Activated T-cell treated with anti-CD3 and anti-CD28 coated beads, Interleukin-2, amount 50 U/mL, for 48 hours (primary cell): ENCODE data around the gene SLC20A1.
"Not testable (repeated sequence)": the region's sequence is repeated elsewhere in the genome, so short reads cannot be mapped to it uniquely, and the experiment has no call there.

Experiments used
- DNase-seq, 2 experiments: peaks; one replicate each; pipeline ENCODE4 v3.0.0-alpha.2; 2020

SLC20A1 gene, protein sequence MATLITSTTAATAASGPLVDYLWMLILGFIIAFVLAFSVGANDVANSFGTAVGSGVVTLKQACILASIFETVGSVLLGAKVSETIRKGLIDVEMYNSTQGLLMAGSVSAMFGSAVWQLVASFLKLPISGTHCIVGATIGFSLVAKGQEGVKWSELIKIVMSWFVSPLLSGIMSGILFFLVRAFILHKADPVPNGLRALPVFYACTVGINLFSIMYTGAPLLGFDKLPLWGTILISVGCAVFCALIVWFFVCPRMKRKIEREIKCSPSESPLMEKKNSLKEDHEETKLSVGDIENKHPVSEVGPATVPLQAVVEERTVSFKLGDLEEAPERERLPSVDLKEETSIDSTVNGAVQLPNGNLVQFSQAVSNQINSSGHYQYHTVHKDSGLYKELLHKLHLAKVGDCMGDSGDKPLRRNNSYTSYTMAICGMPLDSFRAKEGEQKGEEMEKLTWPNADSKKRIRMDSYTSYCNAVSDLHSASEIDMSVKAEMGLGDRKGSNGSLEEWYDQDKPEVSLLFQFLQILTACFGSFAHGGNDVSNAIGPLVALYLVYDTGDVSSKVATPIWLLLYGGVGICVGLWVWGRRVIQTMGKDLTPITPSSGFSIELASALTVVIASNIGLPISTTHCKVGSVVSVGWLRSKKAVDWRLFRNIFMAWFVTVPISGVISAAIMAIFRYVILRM

DNA sequence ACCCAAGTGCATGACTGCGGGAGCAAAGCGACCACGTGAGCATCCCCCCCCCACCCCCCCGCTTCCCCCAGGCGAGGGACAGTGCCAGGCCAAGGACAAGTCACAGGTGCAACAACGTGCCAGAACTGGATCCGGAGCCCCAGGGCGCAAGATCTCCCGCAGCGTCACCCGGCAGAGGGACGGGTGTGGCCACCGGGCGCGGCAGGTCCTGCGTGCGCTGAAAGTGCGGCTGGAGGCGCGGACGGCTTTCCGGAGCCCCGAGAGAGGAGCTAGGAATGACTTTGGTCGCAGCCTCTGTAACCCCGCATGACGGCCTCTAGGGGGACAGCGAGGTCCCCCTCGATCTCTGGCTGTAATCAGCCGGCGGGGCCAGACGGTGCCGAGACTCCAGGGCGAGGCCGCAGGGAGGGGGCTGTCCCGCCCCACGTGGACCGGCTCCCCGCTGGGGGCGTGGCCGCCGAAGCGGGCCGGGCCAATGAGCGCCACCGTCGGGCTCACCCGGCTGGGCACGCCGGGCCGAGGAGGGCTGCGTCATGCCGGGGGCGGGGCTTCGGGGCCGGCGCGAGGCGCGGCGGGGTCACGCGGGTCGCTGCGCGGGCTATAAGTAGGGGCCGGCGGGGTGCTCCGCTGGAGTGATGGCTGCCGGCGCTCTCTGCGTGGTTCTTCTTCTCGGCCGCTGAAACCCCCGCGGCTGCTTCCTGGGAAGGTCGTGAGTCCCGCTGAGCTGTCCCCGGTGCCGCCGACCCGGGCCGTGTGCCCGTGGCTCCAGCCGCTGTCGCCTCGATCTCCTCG, at the start of gene SLC20A1:
Gene SLC20A1 (plus strand): TSS at position 630 of the 792 bp plus-strand sequence. CDS start 890 bp downstream, outside the sequence.
- peak; percentile 97 to 99 for DNase-seq

DNA sequence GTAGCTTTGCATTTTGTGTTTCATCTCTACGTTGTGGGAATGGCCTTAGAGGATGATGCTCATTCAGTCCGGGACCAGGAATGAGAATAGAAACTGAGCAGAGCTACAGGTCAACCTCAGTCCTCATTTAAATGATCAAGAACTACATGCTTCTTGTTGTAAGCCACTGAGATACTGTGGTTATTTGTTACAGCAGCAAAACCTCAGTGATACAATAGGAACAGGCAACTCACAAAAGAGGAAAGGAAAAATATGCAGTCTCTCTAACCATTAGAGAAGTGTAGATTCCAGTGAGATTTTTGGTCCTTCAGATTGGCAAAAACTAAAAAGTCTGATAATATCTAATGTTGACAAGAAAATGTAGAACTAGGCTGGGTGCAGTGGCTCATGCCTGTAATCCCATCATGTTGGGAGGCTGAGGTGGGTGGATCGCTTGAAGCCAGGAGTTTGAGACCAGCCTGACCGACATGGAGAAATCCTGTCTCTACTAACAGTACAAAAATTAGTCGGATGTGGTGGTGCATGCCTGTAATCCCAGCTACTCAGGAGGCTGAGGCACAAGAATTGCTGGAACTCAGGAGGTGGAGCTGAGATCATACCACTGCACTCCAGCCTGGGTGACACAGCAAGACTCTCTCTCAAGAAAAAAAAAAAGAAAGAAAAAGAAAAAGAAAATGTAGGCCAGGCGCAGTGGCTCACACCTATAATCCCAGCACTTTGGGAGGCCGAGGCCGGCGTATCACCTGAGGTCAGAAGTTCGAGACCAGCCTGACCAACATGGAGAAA, 48.0 kb upstream of the SLC20A1 start:
- peak in 1 of 2 experiments; percentile 4 for DNase-seq

DNA sequence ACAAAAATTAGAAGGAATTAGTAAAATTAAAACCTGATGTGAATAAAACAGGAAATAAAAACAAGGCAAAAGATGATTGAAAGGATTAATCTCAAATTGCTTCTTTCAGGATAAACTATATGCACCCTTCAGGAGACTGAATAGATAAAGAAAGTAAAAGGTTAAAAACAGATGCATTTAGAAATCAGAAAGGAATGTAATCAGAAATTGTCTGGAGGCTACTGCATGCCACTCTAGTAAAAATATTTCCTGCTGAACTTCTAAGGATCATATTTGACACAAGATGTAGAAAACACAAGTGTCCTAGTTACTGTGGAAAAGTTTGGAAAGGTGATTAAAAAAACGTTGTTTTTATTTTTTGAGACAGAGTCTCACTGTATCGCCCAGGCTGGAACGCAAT, 45.1 kb upstream of the SLC20A1 start:
- no peak for DNase-seq

DNA sequence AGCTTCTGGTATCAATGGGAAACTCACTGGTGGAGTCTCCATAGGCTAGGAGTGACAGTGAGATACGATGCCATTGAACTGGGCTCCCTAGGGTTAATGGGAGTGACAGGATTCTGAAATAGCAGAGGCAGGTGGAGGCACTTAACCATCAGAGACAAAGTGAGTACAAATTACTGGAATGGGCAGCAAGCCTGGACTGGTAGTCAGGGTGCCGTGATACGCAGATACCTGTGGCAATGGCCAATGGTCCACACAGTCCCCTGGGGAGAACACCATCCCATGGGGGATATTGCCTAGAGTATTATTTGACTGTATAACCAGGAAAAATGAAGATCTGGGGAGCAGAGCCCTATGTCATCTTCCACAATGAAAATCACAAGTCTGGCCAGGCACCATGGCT, 44.0 kb upstream of the SLC20A1 start:
- peak in 1 of 2 experiments; percentile 10 for DNase-seq

DNA sequence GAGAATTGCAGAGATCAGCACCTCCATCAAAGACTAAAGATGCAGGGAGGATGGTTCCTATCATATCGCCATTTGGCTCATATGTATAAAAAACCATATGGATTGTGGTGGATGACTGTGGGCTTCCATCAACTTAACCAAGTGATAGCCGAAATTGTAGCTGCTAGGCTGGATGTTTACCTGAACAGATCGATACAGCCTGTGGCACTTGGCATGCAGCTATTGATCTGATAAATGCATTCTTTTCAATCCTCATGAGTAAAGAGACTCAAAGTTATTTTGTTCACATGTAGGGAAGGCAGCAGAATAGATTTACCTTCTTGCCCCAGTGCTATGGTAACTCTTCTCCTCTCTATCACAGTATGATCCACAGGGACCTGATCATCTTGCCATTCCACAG, 42.8 kb upstream of the SLC20A1 start:
- DNase-seq = no peak

DNA sequence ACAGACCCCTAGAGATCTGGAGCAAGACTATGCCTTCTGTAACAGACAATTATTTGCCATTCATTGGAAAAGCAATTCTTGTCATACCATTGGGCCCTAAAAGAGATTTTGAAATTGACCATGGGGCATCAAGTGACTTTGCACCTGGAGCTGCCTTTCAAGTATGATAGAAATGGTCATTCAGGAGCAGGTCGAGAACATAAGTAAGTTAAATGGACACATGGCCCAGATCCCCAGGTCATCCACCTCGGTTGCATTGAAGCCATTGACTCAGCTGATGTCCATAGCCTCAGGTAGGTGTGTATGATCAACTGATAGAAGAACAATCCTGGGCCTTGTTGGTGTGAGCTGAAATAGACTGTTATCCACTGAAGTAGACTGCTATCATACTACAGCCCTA, 42.0 kb upstream of the SLC20A1 start:
- no peak for DNase-seq

DNA sequence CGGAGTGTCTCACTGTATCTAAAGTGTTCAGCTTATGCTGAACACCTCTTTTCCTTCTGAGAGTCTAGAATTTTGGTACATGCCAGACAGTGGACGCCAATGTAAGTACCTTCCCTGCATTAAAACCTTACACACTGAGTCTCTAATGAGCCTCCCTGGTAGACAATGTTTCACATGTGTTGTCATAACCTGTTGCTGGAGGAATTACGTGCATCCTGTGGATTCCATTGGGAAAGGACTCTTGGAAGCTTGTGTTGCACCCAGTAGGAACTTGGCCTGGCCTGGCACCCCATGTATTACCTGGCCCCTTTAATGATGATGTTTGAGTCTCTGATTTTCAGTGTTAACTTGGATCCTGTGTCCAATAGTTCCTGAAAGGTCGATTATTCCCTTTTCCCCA, 40.8 kb upstream of the SLC20A1 start:
- no peak for DNase-seq

DNA sequence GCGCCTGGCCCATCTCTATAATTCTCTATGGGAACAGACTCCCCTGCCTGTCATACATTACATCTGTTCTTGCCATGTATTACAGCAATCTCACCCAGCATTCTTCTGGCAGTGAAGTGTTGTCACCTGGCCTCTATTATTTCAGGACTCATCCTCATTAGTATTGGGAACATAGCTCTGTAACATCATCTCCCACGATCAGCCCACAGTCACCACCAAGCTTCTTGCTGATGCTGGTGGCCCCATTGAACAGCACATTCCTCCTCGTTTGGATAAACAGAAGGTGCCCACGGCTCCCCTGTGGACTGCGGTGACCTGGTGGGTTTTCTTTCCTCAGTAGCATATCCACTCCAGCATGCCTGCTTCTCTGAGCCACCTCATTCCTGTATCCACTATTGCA, 39.8 kb upstream of the SLC20A1 start:
- no peak for DNase-seq

DNA sequence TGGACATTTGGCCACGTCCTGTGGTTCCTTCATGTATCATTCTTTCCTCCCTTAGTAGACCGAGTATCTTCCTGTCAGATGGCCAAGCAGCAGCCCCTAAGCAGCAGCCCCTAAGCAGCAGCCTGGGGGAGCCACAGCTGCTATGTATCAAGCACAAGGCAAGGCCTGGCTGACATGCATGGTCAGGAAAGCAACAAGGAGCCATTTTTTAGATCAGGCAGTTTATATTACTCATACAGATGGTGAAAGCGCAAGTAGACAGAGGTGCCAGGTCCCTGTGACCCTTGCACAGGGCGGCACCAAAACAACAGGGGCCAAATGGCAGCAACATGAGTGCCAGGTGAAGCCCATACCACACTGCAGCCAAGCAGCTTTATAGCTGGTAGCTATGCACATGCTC, 39.2 kb upstream of the SLC20A1 start:
- DNase-seq = no peak

DNA sequence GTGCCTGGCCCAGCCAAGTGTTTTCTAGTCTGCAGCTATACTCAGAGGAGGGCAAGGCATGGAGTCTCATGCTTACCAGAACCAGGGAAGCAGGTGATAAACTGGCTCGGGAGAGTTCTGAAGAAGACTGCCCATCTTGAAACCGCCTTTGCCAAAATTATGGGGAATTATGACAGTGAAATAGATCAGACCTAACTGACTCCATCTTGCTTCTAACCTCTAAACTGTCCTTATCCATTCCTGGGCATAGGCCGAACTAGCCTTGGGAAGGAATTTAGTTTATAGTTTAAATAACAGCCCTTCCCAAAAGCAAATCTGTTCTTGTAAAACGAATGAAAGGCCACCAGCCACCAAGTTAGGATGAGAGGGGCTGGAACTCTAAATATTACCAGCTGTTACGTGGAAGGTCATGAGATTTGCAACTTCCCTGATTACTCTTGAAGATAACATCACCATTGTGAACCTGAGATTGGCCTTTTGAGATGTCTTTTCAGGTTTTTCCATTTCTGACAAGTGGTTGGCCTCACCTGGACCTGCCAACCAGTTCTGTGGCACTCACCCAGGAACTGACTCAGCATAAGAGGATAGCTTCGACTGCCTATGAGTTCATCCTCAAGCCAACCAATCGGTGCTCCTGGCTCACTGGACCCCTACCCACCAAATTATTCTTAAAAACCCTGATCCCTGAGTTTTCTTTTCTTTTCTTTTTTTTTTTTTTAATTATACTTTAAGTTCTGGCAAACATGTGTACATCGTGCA, 37.9 kb upstream of the SLC20A1 start:
- no peak for DNase-seq

DNA sequence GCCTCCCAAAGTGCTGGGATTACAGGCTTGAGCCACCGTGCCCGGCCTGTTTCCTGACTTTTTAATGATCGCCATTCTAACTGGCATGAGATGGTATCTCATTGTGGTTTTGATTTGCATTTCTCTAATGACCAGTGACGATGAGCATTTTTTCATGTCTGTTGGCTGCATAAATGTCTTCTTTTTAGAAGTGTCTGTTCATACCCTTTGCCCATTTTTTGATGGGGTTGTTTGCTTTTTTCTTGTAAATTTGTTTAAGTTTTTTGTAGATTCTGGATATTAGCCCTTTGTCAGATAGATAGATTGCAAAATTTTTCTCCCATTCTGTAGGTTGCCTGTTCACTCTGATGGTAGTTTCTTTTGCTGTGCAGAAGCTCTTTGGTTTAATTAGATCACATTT, 36.4 kb upstream of the SLC20A1 start:
- not testable (repeated sequence) for DNase-seq

DNA sequence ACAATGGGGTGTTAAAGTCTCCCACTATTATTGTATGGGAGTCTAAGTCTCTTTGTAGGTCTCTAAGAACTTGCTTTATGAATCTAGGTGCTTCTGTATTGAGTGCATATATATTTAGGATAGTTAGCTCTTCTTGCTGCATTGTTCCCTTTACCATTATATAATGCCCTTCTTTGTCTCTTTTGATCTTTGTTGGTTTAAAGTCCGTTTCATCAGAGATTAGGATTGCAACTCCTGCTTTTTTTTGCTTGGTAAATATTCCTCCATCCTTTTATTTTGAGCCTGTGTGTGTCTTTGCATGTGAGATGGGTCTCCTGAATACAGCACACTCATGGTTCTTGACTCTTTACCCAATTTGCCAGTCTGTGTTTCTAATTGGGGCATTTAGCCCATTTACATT, 33.5 kb upstream of the SLC20A1 start:
- DNase-seq = not testable (repeated sequence)

DNA sequence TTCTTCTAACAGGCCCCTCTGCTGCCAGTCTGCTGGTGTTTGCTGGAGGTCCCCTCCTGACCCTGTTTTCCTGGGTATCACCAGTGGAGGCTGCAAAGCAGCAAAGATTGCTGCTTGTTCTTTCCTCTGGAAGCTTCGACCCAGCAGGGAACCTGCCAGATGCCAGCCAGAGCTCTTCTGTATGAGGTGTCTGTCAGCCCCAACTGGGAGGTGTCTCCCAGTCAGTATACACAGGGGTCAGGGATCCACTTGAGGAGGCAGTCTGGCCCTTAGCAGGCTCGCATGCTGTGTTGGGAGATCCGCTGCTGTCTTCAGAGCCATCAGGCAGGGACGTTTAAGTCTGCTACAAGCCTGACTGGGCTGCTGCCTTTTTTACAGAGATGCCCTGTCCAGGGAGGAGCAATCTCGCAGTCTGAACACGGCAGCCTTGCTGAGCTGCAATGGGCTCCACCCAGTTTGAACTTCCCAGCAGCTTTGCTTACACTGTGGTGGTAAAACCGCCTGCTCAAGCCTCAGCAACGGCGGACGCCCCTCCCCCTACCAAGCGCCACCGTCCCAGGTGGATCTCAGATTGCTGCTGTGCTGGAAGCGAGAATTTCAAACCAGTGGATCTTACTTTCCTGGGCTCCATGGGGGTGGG, 31.4 kb upstream of the SLC20A1 start:
- DNase-seq = no peak

DNA sequence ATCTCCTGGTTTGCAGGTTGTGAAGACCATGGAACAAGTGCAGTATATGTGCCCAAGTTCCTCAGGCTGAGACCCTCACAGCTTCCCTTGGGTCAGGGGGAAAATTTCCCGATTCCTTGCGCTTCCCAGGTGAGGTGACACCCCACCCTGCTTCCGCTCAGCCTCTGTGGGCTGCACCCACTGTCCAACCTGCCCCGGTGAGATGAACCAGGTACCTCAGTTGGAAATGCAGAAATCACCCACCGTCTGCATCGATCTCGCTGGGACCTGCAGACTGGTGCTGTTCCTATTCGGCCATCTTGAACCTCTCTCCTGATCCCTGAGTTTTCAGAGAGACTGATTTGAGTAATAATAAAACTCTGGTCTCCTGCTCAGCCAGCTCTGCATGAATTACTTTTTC, 30.7 kb upstream of the SLC20A1 start:
- DNase-seq = no peak

DNA sequence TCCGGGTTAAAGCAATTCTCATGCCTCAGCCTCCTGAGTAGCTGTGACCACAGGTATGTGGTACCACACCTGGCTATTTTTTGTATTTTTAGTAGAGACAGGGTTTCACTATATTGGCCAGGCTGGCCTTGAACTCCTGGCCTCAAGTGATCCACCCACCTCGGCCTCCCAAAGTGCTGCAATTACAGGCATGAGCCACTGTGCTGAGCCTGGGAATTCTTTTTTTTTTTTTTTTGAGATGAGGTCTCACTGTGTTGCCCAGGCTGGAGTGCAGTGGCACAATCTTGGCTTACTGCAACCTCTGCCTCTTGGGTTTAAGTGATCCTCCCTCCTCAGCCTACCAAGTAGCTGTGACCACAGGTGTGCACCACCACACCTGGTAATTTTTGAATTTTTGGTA, 29.9 kb upstream of the SLC20A1 start:
- DNase-seq = not testable (repeated sequence)

DNA sequence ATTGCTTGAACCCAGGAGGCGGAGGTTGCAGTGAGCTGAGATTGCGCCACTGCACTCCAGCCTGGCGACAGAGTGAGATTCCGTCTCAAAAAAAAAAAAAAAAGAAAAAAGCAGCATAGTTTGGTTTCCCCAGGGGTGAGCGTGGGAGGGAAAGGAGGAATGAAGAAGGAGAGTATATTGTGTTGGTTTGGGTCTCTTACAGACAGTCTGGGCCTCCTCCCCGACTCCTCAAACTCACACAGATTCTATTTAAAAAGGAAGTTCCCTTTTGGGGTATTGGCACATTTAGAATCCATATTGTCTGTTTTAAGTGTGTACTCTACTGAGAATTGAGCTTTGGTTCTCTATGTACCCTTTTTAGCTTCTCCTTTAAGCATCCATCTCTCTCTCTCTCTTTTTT, 27.4 kb upstream of the SLC20A1 start:
- DNase-seq = no peak

DNA sequence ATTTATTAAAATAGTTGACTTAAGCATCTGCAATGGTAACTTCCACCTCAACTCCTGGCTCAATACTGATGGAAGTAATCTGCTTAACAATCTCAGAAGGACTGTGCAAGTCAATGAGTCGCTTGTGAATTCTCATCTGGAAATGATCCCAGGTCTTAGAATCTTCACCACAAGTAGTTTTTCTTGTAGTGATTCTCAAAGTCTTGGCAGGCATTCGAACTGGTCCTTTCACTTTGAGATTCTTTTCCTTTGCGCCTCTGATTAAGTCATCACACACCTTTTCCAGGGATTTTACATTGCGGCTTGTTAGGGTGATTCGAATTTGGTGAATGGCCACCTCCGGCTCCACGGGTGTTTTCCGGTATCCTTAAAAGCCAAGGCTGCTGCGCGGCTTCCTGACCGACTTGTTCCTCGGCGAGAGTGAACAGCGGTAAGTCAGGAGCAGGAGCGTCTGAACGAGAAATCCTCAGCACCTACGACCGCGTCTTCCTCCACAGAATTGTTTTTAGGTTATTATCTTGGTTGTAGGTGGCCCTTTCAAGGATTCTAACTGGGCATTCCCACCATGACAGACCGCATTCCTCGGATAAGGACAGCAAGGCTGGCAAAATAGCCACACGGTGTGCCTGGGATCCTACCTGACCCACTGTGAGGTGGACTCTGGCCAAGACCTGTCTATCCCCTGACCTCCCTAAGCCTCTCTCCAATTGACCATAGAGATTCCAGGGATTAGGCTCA, 23.8 kb upstream of the SLC20A1 start:
- DNase-seq = peak in 1 of 2 experiments; percentile 5

DNA sequence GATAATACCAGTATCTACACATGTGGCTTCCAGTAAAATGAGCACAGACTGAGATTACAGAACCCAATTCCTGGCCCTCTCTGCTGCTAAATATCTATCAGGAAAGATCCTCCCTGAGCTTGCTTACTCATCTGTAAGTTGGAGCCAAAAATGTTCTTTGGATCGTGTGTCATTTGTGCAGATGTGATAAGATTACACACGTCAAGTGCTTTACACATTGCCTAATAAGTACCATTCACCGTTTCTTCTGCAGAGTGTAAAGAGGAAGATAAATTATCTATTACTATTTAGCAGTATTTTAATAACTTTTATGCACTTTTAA, 23.2 kb upstream of the SLC20A1 start:
- no peak for DNase-seq

DNA sequence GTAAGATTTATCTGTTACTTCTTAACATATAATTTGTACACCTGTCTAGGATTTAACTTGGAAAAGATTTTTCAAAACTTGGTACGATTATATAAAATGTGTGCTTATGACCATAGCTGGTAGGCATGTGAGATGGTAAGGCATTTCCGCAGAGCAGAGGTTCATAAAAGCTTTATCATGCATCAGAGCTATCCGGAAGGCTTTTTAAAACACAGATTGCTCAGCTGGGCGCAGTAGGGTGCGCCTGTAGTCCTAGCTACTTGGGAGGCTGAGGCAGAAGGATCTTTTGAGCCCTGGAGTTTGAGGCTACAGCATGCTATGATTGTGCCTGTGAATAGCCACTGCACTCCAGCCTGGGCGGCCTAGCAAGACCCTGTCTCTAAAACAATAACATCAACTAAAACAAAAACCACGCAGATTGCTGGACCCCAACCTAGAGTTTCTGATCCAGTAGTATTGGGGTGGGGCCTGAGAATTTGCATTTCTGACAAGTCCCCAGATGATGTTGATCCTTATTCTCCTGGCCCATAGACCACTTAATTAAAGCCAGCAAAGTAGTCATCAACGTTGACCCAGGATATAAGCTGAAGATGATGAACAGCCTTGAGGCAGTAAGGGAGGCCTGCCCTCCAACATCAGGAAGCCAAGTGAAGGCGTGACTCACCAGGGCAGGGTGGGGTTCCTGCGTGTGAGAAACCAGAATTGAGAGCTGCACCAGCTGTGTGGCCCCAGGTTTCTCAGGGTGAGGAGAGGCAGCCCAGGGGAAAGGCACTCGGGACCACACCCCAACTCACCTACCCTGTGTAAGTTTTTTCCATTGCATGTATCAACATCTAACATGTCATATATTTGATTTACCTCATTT, 21.6 kb upstream of the SLC20A1 start:
- DNase-seq = peak; percentile 75 to 78
